Cardiac fibroblast (primary cell): ENCODE data around the gene KIF21A.

Source experiments
- DNase-seq, 2 donors: peaks; one replicate each; pipeline versions ENCODE4 v3.0.0 to v3.0.0-alpha.2; 2010; ENCODE audit warnings: low read depth in 2 of 2
- H3K4me3 ChIP-seq, 2 donors: replicated peaks in 1 of 2; 1 replicate in 1 of 2; 2 replicates in 1 of 2; pipeline ENCODE4 v1.5.1; 2011; ENCODE audit warnings: low read depth in 2 of 2, low read length in 2 of 2, mild to moderate bottlenecking in 2 of 2, moderate library complexity in 1 of 2
- TF ChIP-seq, protein P1 (sequence below): IDR thresholded peaks from one replicate; pipeline ENCODE4 v1.5.1; 2011; ENCODE audit warnings: low read depth, mild to moderate bottlenecking, low read length, inconsistent platforms

Gene KIF21A

DNA sequence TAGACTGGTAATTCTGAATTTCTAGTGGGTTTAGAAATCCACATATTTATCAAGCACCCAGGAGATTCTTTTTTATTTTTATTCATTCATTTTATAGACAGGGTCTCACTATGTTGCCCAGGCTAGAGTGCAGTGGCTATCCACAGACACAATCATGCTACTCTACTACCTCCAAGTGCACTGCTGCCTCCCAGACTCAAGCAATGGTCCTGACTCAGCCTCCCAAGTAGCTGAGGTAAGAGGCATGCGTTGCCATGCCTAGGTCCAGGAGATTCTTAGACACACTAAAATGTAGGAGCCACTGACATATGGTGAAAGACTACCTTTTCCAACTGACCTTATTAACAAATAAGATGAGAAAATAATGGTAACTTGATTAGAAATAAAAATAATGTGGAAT is 38.9 kb downstream of the KIF21A start:
- DNase-seq, result no peak
- H3K4me3 ChIP-seq, result no peak overlapping the region

DNA sequence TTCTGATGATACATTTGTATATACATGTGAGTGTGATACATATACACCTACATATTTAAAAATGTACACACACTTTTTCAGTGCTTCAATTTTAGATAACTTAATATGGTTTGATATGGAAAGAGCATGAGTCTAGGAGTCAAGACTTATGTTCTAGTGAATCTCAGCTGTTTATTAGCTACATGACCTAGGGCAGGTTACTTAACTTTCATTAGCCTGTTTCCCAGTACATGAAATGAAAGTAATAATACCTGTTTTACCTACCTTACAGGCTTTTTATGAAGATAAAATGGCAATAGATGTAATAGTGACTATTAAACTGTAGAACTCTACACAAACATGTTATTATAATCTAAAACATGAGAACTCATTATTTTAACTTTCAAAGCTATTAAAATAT is 39.5 kb downstream of the KIF21A start:
- no peak for DNase-seq
- TF ChIP-seq, protein P1, sequence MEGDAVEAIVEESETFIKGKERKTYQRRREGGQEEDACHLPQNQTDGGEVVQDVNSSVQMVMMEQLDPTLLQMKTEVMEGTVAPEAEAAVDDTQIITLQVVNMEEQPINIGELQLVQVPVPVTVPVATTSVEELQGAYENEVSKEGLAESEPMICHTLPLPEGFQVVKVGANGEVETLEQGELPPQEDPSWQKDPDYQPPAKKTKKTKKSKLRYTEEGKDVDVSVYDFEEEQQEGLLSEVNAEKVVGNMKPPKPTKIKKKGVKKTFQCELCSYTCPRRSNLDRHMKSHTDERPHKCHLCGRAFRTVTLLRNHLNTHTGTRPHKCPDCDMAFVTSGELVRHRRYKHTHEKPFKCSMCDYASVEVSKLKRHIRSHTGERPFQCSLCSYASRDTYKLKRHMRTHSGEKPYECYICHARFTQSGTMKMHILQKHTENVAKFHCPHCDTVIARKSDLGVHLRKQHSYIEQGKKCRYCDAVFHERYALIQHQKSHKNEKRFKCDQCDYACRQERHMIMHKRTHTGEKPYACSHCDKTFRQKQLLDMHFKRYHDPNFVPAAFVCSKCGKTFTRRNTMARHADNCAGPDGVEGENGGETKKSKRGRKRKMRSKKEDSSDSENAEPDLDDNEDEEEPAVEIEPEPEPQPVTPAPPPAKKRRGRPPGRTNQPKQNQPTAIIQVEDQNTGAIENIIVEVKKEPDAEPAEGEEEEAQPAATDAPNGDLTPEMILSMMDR, result no peak
- H3K4me3 ChIP-seq, result no peak overlapping the region

More for the DNA sequence above, 38.9 kb downstream of the KIF21A start:
- TF ChIP-seq, protein P1, result no peak

DNA sequence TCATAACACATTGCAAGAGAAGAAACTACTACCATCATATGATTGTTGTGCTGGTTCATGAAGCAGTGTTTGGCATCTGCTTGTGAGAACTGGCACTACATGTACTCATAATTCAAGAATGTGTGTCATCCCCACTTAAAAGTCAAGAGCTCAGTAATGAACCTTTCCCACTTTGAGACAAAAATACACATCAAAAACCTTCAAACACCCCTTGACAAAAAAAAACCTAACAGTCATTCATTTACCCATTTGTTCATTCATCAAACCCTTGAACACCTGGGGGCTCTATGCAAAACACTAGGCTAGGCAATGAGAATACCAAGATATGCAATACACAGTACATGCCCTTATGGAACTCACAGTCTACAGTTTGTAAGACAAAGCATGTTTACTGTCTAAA is 40.0 kb downstream of the KIF21A start:
- H3K4me3 ChIP-seq, result no peak overlapping the region
- TF ChIP-seq, protein P1, result no peak
- peak in 1 of 2 donors; percentile 31 for DNase-seq

DNA sequence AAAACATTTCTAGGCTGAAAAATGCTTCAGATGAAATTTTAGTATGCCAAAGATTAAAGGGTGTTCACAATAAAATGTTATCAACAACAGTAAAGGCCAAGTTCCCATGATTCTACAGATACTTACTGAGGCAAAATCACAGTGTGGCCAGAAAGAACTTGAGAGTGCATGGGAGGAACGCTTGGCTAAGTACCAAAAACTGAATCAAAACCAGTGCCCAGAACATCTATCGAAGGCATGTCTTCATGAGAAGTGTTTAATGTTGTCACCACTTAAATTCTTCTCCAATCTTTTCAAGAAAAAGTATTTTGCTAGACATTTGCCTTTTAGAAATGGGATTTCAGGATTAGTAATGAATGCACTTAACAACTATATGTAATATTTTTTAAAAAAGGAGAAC is 41.5 kb downstream of the KIF21A start:
- peak; percentile 57 to 74 for DNase-seq
- H3K4me3 ChIP-seq, result no peak overlapping the region
- TF ChIP-seq, protein P1, result no peak

DNA sequence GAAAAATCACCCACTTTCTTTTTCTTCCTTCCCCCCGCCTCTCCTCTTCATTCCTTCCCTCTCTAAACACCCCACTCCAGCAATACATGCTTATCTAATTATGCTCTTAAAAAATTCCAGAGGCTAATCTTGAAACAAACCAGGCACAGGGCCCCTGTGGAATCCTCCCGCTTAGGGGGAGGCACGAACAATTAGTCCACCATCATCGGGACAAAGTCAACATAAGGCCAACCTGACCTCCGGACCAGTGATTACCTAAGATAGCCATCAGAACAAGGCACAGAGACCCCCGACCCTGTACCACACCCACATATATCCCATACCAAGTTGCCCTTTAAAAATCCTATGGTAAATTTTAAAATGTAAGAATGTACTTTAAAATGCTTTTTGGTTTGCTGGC is 47.1 kb downstream of the KIF21A start:
- TF ChIP-seq, protein P1, result no peak
- H3K4me3 ChIP-seq, result no peak overlapping the region
- peak in 1 of 2 donors; percentile 52 for DNase-seq

DNA sequence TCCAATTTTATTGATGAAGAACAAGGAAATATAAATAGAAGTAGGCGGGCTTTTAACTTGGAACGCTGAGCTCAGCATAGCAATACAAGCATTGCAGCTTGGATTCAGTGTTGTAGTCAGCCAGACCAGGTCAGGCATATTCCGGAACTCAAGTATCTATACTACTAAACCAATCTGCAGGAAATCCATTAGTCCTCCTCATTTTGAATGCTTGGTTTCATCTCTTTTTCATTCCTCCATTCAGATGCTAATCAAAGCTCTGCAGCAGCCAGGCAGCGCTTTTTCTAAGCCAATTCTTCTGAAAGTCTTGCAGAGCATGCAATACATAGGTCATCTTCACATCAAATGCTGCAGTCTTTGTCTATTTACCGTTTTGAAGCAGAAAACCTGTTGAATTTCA is 49.0 kb downstream of the KIF21A start:
- H3K4me3 ChIP-seq, result no peak overlapping the region
- TF ChIP-seq, protein P1, result no peak
- DNase-seq, result no peak

DNA sequence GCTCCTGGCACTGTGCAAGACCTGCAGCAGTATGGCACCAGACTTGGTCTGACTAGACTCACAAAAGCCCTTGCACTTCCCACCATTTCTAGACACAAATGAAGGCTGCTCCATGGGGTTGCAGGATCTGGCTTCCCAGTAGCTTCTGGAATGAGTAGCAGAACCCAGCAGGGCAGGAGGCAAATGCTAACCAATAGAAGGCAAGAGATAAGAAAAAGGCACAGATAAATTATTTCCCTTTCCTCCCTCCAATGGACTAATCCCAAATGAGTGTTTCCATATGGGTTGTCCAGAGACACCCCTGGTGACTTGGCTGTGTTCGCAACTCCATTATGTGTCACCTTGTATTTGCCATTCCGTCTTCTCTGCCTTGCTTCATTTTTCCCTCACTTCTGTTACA is 49.7 kb downstream of the KIF21A start:
- H3K4me3 ChIP-seq, result no peak overlapping the region
- DNase-seq, result no peak
- TF ChIP-seq, protein P1, result no peak
